OCI-LY1 (cell line): ENCODE measurements around the gene CYP2W1.

Experiments
- H2AFZ ChIP-seq: fragments of 200-600 bp; sonication (generic), shearing (Covaris generic); 2 replicates; pipeline ENCODE4 v1.6.0; 2014; ENCODE audit warnings: antibody characterized with exemption, mild to moderate bottlenecking, low read length
- H3F3A ChIP-seq: fragments of 200-600 bp; sonication (generic), shearing (Covaris generic); 2 replicates; pipeline ENCODE4 v1.6.0; 2014; ENCODE audit warnings: mild to moderate bottlenecking, antibody characterized with exemption, low read length, moderate library complexity; ENCODE audit not compliant: insufficient read depth
- H3K27ac ChIP-seq: fragments of 200-600 bp; sonication (generic); 2 replicates; pipeline ENCODE4 v1.5.1; 2014; ENCODE audit warnings: low read length, mixed run types, mild to moderate bottlenecking, low read depth; ENCODE audit not compliant: poor library complexity, severe bottlenecking
- H3K27me3 ChIP-seq: fragments of 200-600 bp; sonication (generic); 2 replicates; pipeline ENCODE4 v1.6.0; 2014; ENCODE audit warnings: antibody characterized with exemption, mild to moderate bottlenecking, low read length, moderate library complexity; ENCODE audit not compliant: insufficient read depth
- H3K36me3 ChIP-seq: fragments of 200-600 bp; sonication (generic); 2 replicates; pipeline ENCODE4 v1.6.1; 2014; ENCODE audit warnings: mild to moderate bottlenecking, antibody characterized with exemption, low read length, moderate library complexity, mixed read lengths; ENCODE audit not compliant: insufficient read depth
- H3K4me1 ChIP-seq: fragments of 200-600 bp; sonication (generic); 2 replicates; pipeline ENCODE4 v1.5.1; 2014; ENCODE audit warnings: mild to moderate bottlenecking, low read length, moderate library complexity; ENCODE audit not compliant: insufficient read depth, severe bottlenecking
- H3K4me2 ChIP-seq: fragments of 200-600 bp; sonication (generic), shearing (Covaris generic); 2 replicates; pipeline ENCODE4 v1.6.1; 2014; ENCODE audit warnings: low read length
- H3K4me3 ChIP-seq: fragments of 200-600 bp; sonication (generic); 2 replicates; pipeline ENCODE4 v1.5.1; 2014; ENCODE audit warnings: low read length, low read depth, mild to moderate bottlenecking, mixed read lengths; ENCODE audit not compliant: poor library complexity, severe bottlenecking
- H3K79me2 ChIP-seq: fragments of 200-600 bp; shearing (Covaris generic); 2 replicates; pipeline ENCODE4 v1.6.1; 2016; ENCODE audit warnings: mixed run types, low read length, mixed read lengths; ENCODE audit not compliant: insufficient read depth
- H3K9ac ChIP-seq: fragments of 200-600 bp; sonication (generic), shearing (Covaris generic); 2 replicates; pipeline ENCODE4 v1.6.1; 2014; ENCODE audit warnings: mild to moderate bottlenecking, low read length, mixed read lengths
- H3K9me2 ChIP-seq: fragments of 200-600 bp; sonication (generic), shearing (Covaris generic); 2 replicates; pipeline ENCODE4 v1.6.1; 2014; ENCODE audit warnings: low read depth, mild to moderate bottlenecking, low read length, mixed read lengths
- H3K9me3 ChIP-seq: fragments of 200-600 bp; shearing (Covaris generic); 2 replicates; pipeline ENCODE4 v1.6.1; 2014; ENCODE audit warnings: low read length, mixed read lengths
- H4K20me1 ChIP-seq: fragments of 200-600 bp; sonication (generic), shearing (Covaris generic); 2 replicates; pipeline ENCODE4 v1.6.0; 2016; ENCODE audit warnings: mild to moderate bottlenecking, low read length; ENCODE audit not compliant: insufficient read depth
- CTCF ChIP-seq: fragments of 200-600 bp; sonication (generic), shearing (Covaris generic); IDR thresholded peaks from 2 replicates; pipeline ENCODE4 v1.5.1; 2017; ENCODE audit warnings: mild to moderate bottlenecking, antibody characterized with exemption, low read length, moderate library complexity, mixed read lengths
- EZH2 ChIP-seq: fragments of 200-600 bp; sonication (generic), shearing (Covaris generic); IDR thresholded peaks from 2 replicates; pipeline ENCODE4 v1.8.0; 2017; ENCODE audit warnings: borderline replicate concordance, mixed run types, mild to moderate bottlenecking, antibody characterized with exemption, low read length, moderate library complexity, mixed read lengths

The CYP2W1 gene

GRCh38 chr7:967361-968082 is 15.5 kb upstream of the CYP2W1 start:
- Histone ChIP-seq H3K4me3 (no peak overlapping the region), H3F3A (no peaks in the 10 kb centered on the region), H3K27ac (no peak overlapping the region), H2AFZ (no peak overlapping the region), H3K4me1 (no peaks in the 10 kb centered on the region), H4K20me1 (no peaks in the 10 kb centered on the region; the same call in 1 of the 2 replicates), H3K36me3 (peaks cover 56% of the 10 kb centered on the region), H3K9ac (no peak overlapping the region), H3K9me2 (no peaks in the 10 kb centered on the region), H3K4me2 (no peak overlapping the region), H3K27me3 (peaks cover 15% of the 10 kb centered on the region), H3K79me2 (no peaks in the 10 kb centered on the region), H3K9me3 (no peaks in the 10 kb centered on the region)
- no peak for TF ChIP-seq CTCF
- no peak for TF ChIP-seq EZH2

DNA sequence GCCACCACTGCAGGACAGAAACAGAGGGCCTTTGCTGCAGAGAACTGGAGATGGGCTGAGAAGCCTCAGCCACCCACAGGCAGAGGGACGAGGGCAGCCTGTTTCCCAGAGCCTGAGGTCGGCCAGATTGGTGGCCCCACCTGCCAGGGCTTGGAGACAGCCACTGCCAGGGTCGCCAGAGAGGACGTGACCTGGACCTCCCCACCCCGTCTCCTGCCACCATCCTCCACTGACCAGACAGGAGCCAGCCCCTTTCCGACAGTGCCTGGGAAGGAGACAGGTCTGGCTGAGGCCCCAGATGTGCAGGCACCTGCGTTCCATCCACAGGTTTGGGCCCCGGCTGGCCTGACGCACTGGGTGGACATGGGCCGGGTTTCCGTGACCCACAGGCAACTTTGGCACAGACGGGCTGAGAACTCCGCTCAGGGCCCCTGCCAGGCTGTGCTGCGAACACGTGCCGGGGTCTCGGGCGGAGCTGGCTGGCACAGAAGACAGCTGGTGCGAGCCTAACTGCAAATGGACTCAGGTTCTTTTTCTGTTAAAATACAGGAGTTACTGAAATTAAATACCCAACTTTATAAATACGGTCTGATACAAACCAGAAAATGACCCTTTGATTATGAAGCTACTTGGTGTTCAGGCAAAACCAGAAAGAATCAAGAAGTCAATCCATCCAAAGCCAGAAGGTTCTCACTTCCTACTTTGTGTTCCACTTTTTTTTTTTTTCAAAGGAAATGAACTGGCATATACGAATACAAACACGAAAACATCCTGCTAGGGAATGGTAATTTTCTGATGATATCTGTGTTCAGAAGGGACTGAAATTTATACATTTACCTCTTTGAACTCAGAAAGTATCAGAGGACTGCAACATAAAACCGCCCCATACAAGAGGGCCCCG is 14.5 kb upstream of the CYP2W1 start:
- no peaks in the 10 kb centered on the region for H3K9me3 ChIP-seq
- H4K20me1 ChIP-seq = no peaks in the 10 kb centered on the region; the same call in 1 of the 2 replicates
- TF ChIP-seq CTCF (no peak), EZH2 (no peak)
- H3K79me2 ChIP-seq = no peaks in the 10 kb centered on the region
- H3K27ac ChIP-seq = no peak overlapping the region
- no peak overlapping the region for H3K4me3 ChIP-seq
- no peaks in the 10 kb centered on the region for H3K9me2 ChIP-seq
- H3K4me1 ChIP-seq = no peaks in the 10 kb centered on the region
- H3K4me2 ChIP-seq = no peak overlapping the region
- peaks cover 14% of the 10 kb centered on the region for H3K27me3 ChIP-seq
- H3F3A ChIP-seq = no peaks in the 10 kb centered on the region
- peaks cover 64% of the 10 kb centered on the region for H3K36me3 ChIP-seq
- H2AFZ ChIP-seq = no peak overlapping the region
- H3K9ac ChIP-seq = no peak overlapping the region

DNA sequence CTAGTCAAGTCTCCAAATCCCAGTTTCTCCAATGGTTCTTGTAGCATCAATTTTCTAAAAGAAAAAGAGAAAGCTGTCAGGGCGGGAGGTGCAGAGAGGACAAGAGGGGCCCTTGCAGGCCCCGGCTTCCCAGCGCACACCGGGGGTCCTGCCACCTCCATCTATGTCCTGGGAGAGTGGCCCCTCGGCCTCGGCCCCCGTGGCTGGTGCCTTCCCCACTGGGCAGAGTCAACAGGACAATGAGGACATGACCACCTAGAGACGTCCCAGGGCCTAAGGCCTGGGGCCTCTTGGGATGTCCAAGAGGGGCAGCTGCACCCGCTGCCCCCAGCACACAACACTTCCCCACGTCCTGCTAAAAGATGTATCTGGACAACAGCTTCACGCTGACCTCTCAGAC is 13.6 kb upstream of the CYP2W1 start:
- H3K27me3 ChIP-seq = peaks cover 6% of the 10 kb centered on the region; the same call in 1 of the 2 replicates
- no peaks in the 10 kb centered on the region; the same call in 1 of the 2 replicates for H4K20me1 ChIP-seq
- H3F3A ChIP-seq = no peaks in the 10 kb centered on the region
- peaks cover 6% of the 10 kb centered on the region for H3K79me2 ChIP-seq
- no peak overlapping the region for H2AFZ ChIP-seq
- H3K4me2 ChIP-seq = no peak overlapping the region
- H3K9ac ChIP-seq = no peak overlapping the region
- no peaks in the 10 kb centered on the region for H3K9me3 ChIP-seq
- H3K4me1 ChIP-seq = peaks cover 5% of the 10 kb centered on the region
- TF ChIP-seq EZH2 = no peak
- TF ChIP-seq CTCF = no peak
- H3K9me2 ChIP-seq = no peaks in the 10 kb centered on the region
- H3K4me3 ChIP-seq = no peak overlapping the region
- no peak overlapping the region for H3K27ac ChIP-seq
- peaks cover 64% of the 10 kb centered on the region for H3K36me3 ChIP-seq
